Tibial nerve (tissue), 4 donors: ENCODE measurements around the gene BCCIP. TPM values are rescaled to one million over a fixed set of nuclear protein-coding genes. Genes with fewer than 3 reads are reported as not detected.

Experiments used
- DNase-seq, 2 donors: peaks; one replicate each; pipeline ENCODE4 v3.0.0-alpha.2; 2019; ENCODE audit warnings: low spot score in 2 of 2
- H3K27ac ChIP-seq, 4 donors: fragments of 200-600 bp; sonication (generic) in 3 of 4; one replicate each; pipeline ENCODE4 v1.5.1; 2017 to 2019; ENCODE audit warnings: mild to moderate bottlenecking in 1 of 4
- H3K27me3 ChIP-seq, 2 donors: fragments of 200-600 bp; sonication (generic) in 1 of 2; one replicate each; pipeline versions ENCODE4 v1.5.1 to v1.6.0; 2017 to 2019
- H3K36me3 ChIP-seq, 3 donors: fragments of 200-600 bp; sonication (generic); one replicate each; pipeline ENCODE4 v1.5.1; 2018 to 2019
- H3K4me1 ChIP-seq, 4 donors: fragments of 200-600 bp; sonication (generic) in 3 of 4; one replicate each; pipeline ENCODE4 v1.5.1; 2017 to 2019
- H3K4me3 ChIP-seq, 4 donors: fragments of 200-600 bp; sonication (generic) in 3 of 4; one replicate each; pipeline ENCODE4 v1.5.1; 2017 to 2019; ENCODE audit warnings: mild to moderate bottlenecking in 1 of 4, moderate library complexity in 1 of 4
- H3K9me3 ChIP-seq, 4 donors: fragments of 200-600 bp; sonication (generic) in 3 of 4; one replicate each; pipeline ENCODE4 v1.5.1; 2017 to 2019
- EP300 ChIP-seq, 2 donors: sonication (generic); formaldehyde crosslinking; IDR thresholded peaks; one replicate each; pipeline ENCODE4 v1.6.1; 2017; ENCODE audit warnings: antibody characterized with exemption in 2 of 2, mild to moderate bottlenecking in 1 of 2
- POLR2A ChIP-seq, 2 donors: fragments of 450-650 bp; IDR thresholded peaks; one replicate each; pipeline ENCODE4 v1.6.1; 2017; ENCODE audit warnings: antibody characterized with exemption in 2 of 2, mild to moderate bottlenecking in 2 of 2, moderate library complexity in 2 of 2
- WGBS, 2 donors: methylation state at CpG; one replicate each; pipeline ENCODE4 v1.1.5; 2018; 5-methylcytosine and 5-hydroxymethylcytosine counted together
- total RNA-seq, 4 donors: library from RNA; depleted of rRNA; stranded (reverse); fragments of >200 nt; gene quantifications; one replicate each; pipeline ENCODE4 v1.1.0, GENCODE V29; 2016
- TF ChIP-seq, protein P1 (sequence below), 5 experiments: fragments of 200-600 bp in 3 of 5; fragments of 450-650 bp in 2 of 5; sonication (generic) in 3 of 5; IDR thresholded peaks; one replicate each; pipeline ENCODE4 v1.5.1; 2016 to 2019; ENCODE audit warnings: antibody characterized with exemption in 5 of 5, mild to moderate bottlenecking in 3 of 5, moderate library complexity in 2 of 5

BCCIP gene
- total RNA-seq, 4 donors from 2014 or later: 22.0 to 40.0 (median 33.6) TPM

GRCh38 chr10:125782616-125783015 is 40.7 kb upstream of the BCCIP start:
- DNase-seq: no peak
- no peaks in the 10 kb centered on the region for H3K27me3 ChIP-seq
- H3K9me3 ChIP-seq: peaks cover 0 to 7% (median 0%) of the 10 kb centered on the region in 4 donors
- H3K27ac ChIP-seq: no peak overlapping the region
- TF ChIP-seq, protein P1, sequence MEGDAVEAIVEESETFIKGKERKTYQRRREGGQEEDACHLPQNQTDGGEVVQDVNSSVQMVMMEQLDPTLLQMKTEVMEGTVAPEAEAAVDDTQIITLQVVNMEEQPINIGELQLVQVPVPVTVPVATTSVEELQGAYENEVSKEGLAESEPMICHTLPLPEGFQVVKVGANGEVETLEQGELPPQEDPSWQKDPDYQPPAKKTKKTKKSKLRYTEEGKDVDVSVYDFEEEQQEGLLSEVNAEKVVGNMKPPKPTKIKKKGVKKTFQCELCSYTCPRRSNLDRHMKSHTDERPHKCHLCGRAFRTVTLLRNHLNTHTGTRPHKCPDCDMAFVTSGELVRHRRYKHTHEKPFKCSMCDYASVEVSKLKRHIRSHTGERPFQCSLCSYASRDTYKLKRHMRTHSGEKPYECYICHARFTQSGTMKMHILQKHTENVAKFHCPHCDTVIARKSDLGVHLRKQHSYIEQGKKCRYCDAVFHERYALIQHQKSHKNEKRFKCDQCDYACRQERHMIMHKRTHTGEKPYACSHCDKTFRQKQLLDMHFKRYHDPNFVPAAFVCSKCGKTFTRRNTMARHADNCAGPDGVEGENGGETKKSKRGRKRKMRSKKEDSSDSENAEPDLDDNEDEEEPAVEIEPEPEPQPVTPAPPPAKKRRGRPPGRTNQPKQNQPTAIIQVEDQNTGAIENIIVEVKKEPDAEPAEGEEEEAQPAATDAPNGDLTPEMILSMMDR (IDR thresholded peaks at IDR 0.05): no peak
- no peak for TF ChIP-seq POLR2A (IDR thresholded peaks at IDR 0.05)
- no peak for TF ChIP-seq EP300 (IDR thresholded peaks at IDR 0.05)
- H3K4me3 ChIP-seq: no peak overlapping the region
- H3K4me1 ChIP-seq: no peaks in the 10 kb centered on the region
- WGBS, 2 donors: 70 to 79% methylated on average over 11 of the region's 11 CpGs
- peaks cover 0 to 36% (median 0%) of the 10 kb centered on the region in 3 donors for H3K36me3 ChIP-seq

GRCh38 chr10:125783408-125783807 is 39.9 kb upstream of the BCCIP start:
- no peaks in the 10 kb centered on the region for H3K4me1 ChIP-seq
- DNase-seq: no peak
- H3K9me3 ChIP-seq: peaks cover 0 to 7% (median 0%) of the 10 kb centered on the region in 4 donors
- peaks cover 0 to 44% (median 0%) of the 10 kb centered on the region in 3 donors for H3K36me3 ChIP-seq
- TF ChIP-seq POLR2A (IDR thresholded peaks at IDR 0.05) (no peak), EP300 (IDR thresholded peaks at IDR 0.05) (no peak)
- TF ChIP-seq, protein P1 (IDR thresholded peaks at IDR 0.05): no peak
- no peak overlapping the region for H3K27ac ChIP-seq
- no peaks in the 10 kb centered on the region for H3K27me3 ChIP-seq
- WGBS, 2 donors: 82 to 90% methylated on average over 7 of the region's 7 CpGs
- no peak overlapping the region for H3K4me3 ChIP-seq

DNA sequence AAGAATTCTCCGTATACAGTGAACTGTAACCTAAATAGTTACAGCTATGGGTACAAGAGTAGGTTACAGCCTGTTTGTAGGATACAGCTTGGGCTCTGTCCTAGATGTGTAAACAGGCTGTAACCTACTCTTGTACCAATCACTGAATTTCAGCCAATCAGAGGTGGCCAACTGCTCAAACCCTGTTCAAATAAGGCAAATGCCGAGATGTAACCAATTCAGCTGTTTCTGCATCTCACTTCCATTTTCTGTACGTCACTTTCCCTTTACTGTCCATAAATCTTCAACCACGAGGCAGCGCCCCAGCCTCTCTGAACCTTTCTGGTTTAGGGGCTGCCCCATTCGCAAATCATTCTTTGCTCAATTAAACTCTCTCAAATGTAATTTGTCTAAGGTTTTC is 39.4 kb upstream of the BCCIP start:
- H3K4me1 ChIP-seq: no peaks in the 10 kb centered on the region
- H3K27ac ChIP-seq: no peak overlapping the region
- H3K27me3 ChIP-seq: no peaks in the 10 kb centered on the region
- H3K4me3 ChIP-seq: no peak overlapping the region
- no peak for DNase-seq
- peaks cover 0 to 7% (median 0%) of the 10 kb centered on the region in 4 donors for H3K9me3 ChIP-seq
- TF ChIP-seq EP300 (IDR thresholded peaks at IDR 0.05) (no peak), POLR2A (IDR thresholded peaks at IDR 0.05) (no peak)
- TF ChIP-seq, protein P1 (IDR thresholded peaks at IDR 0.05): no peak
- H3K36me3 ChIP-seq: peaks cover 0 to 49% (median 0%) of the 10 kb centered on the region in 3 donors
- WGBS, 2 donors: 62 to 79% methylated on average over 6 of the region's 6 CpGs

DNA sequence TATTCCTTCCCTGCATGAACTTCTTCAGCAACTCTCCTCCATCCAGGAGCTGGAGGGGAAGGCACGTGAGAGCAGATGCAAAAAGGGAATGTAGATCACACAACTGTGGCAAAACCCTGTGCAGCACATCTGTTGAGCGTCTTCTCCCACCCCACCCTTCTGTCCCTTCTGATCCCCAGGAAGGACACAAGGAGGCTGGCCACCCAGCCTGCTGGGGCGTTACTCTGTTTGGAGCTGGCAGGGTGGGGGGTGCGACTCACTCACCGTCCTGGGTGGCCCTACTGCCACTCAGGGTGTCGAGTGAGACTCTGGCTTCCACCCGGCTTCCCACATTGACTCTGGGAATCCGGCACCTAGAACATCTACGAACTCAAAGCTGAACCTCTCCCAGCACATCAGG is 37.6 kb upstream of the BCCIP start:
- no peak for DNase-seq
- WGBS, 2 donors: 83 to 92% methylated on average over 9 of the region's 9 CpGs
- Histone ChIP-seq H3K4me3 (no peak overlapping the region), H3K27ac (no peak overlapping the region), H3K4me1 (no peaks in the 10 kb centered on the region), H3K9me3 (no peaks in the 10 kb centered on the region), H3K36me3 (peaks cover 0 to 60% (median 0%) of the 10 kb centered on the region in 3 donors), H3K27me3 (no peaks in the 10 kb centered on the region)
- TF ChIP-seq POLR2A (IDR thresholded peaks at IDR 0.05) (no peak), EP300 (IDR thresholded peaks at IDR 0.05) (no peak)
- TF ChIP-seq, protein P1 (IDR thresholded peaks at IDR 0.05): no peak

DNA sequence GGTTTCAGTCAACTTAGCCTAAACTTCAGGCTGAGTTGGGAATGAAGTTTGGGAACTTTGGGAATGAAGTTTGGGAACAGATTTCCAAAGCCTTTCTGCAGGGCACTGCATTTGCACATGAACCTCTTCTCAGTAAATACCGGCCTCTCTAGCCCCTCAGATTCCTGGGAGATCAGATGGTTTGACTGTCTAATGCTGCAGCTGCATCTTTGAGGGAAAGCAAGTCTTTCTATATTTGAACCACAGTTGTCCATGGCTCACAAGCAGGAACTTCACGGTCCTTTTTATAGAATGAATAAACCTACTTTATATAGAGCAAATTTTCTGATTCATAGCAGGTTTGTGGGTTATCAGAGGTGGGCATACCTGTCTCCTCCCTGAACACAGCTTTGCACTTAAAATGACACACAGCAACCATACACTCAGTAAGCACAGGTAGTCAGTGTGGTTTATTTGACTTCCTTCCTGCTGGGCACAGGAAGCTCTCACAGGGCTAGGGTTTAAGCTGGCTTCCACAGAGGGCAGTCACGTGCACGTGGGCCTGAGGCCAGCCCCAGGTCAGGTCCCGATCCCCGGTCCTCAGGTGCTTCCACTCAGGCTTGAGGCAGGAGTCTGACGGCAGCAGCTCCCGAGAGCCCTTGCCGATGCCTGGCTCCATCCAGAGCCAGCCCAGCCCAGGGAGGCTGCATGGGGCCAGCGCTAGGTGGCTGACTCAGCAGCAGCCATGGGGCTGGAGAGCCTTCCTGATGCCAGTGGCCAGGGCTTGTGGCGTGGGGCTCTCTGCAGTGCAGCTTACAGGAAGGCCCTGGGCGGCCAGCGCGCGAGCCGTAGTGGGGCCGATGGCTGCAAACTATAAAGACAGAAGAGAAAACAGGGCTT is 35.0 kb upstream of the BCCIP start:
- Histone ChIP-seq H3K27ac (no peak overlapping the region), H3K9me3 (no peaks in the 10 kb centered on the region), H3K36me3 (peaks cover 0 to 72% (median 0%) of the 10 kb centered on the region in 3 donors), H3K4me3 (no peak overlapping the region), H3K27me3 (no peaks in the 10 kb centered on the region), H3K4me1 (no peaks in the 10 kb centered on the region)
- TF ChIP-seq POLR2A (IDR thresholded peaks at IDR 0.05) (no peak), EP300 (IDR thresholded peaks at IDR 0.05) (no peak)
- TF ChIP-seq, protein P1 (IDR thresholded peaks at IDR 0.05): no peak
- 81 to 88% methylated on average over 17 of the region's 17 CpGs for WGBS, 2 donors
- no peak for DNase-seq
